HEK293 (cell line): ENCODE results near the gene LIN7A.

Source experiments
- CTCF ChIA-PET: fragments of 350-600 bp; formaldehyde crosslinking; extraction: SDS; loops from one replicate; lab custom pipeline; 2021; ENCODE audit warnings: antibody characterized with exemption; lab: Yijun Ruan, JAX
- POLR2A ChIA-PET: fragments of 300-600 bp; formaldehyde crosslinking; extraction: SDS; loops from one replicate; lab custom pipeline; 2020; ENCODE audit warnings: antibody characterized with exemption, inconsistent platforms; lab: Yijun Ruan, JAX
- H3K27ac ChIP-seq: fragments of 200-500 bp; sonication (Bioruptor generic); 2 replicates; pipeline ENCODE4 v1.5.1; 2014; ENCODE audit warnings: low read depth, low read length, control low read depth, inconsistent platforms; ENCODE audit errors: extremely low read depth
- H3K36me3 ChIP-seq, 2 experiments: fragments of 200-500 bp in 1 of 2; sonication (Bioruptor generic) in 1 of 2; 1 replicate in 1 of 2; 2 replicates in 1 of 2; pipeline ENCODE4 v1.5.1; 2014 to 2017; ENCODE audit warnings: inconsistent platforms in 2 of 2, low read length in 2 of 2; ENCODE audit not compliant: control insufficient read depth in 2 of 2, insufficient read depth in 1 of 2
- H3K4me1 ChIP-seq: fragments of 200-500 bp; sonication (Bioruptor generic); 2 replicates; pipeline ENCODE4 v1.5.1; 2014; ENCODE audit warnings: mild to moderate bottlenecking, low read length, inconsistent platforms; ENCODE audit not compliant: control insufficient read depth, insufficient read depth
- H3K4me3 ChIP-seq: 2 replicates; pipeline ENCODE4 v1.5.1; 2011; ENCODE audit warnings: low read depth, mild to moderate bottlenecking, control low read depth, low read length, moderate library complexity
- H3K9me3 ChIP-seq: fragments of 200-500 bp; sonication (Bioruptor generic); 2 replicates; pipeline ENCODE4 v1.5.1; 2014; ENCODE audit warnings: low read depth, low read length, inconsistent platforms; ENCODE audit not compliant: control insufficient read depth, insufficient read depth
- FEZF1 ChIP-seq: fragments of 450-650 bp; formaldehyde crosslinking; IDR thresholded peaks from 2 replicates; pipeline ENCODE4 v1.5.1; 2016; ENCODE audit warnings: missing biosample characterization, missing genetic modification characterization
- GLI2 ChIP-seq: fragments of 450-650 bp; formaldehyde crosslinking; IDR thresholded peaks from 2 replicates; pipeline ENCODE4; 2017; ENCODE audit warnings: missing biosample characterization, missing genetic modification characterization, low read depth, borderline replicate concordance
- HOXA7 ChIP-seq: sonication (generic); formaldehyde crosslinking; IDR thresholded peaks from 2 replicates; pipeline ENCODE4 v1.8.1; 2022; ENCODE audit warnings: missing genetic modification reagents, borderline replicate concordance
- RBAK ChIP-seq: fragments of 450-650 bp; formaldehyde crosslinking; IDR thresholded peaks from 2 replicates; pipeline ENCODE4 v1.5.1; 2016; ENCODE audit warnings: missing biosample characterization, missing genetic modification characterization
- SETDB1 ChIP-seq: IDR thresholded peaks from one replicate; pipeline ENCODE4 v1.6.1; 2017; ENCODE audit warnings: mild to moderate bottlenecking, low read length, moderate library complexity, mixed read lengths; ENCODE audit not compliant: insufficient read length
- TCF7L2 ChIP-seq: IDR thresholded peaks from 2 replicates; pipeline ENCODE4 v1.6.1; 2011; ENCODE audit warnings: low read depth, mild to moderate bottlenecking, inconsistent platforms, low read length, moderate library complexity, borderline replicate concordance
- ZEB2 ChIP-seq: fragments of 450-650 bp; formaldehyde crosslinking; IDR thresholded peaks from 2 replicates; pipeline ENCODE4 v1.5.1; 2016; ENCODE audit warnings: missing biosample characterization, missing genetic modification characterization
- ZNF221 ChIP-seq: fragments of 450-650 bp; formaldehyde crosslinking; IDR thresholded peaks from 2 replicates; pipeline ENCODE4 v1.5.1; 2017; ENCODE audit warnings: missing biosample characterization, missing genetic modification characterization, borderline replicate concordance
- ZNF266 ChIP-seq: fragments of 450-650 bp; formaldehyde crosslinking; IDR thresholded peaks from 2 replicates; pipeline ENCODE4 v1.5.1; 2016; ENCODE audit warnings: missing biosample characterization, missing genetic modification characterization, low read depth
- ZNF341 ChIP-seq: fragments of 450-650 bp; formaldehyde crosslinking; IDR thresholded peaks from 2 replicates; pipeline ENCODE4; 2016; ENCODE audit warnings: low read depth, missing biosample characterization, missing genetic modification characterization
- ZNF366 ChIP-seq: fragments of 450-650 bp; formaldehyde crosslinking; conservative IDR thresholded peaks from 2 replicates; pipeline ENCODE4 v1.5.1; 2016; ENCODE audit warnings: missing biosample characterization, missing genetic modification characterization
- ZNF530 ChIP-seq: fragments of 450-650 bp; formaldehyde crosslinking; IDR thresholded peaks from 2 replicates; pipeline ENCODE4 v1.5.1; 2016; ENCODE audit warnings: low read depth, missing biosample characterization, missing genetic modification characterization
- ZNF558 ChIP-seq: fragments of 450-650 bp; formaldehyde crosslinking; IDR thresholded peaks from 2 replicates; pipeline ENCODE4 v1.5.1; 2016; ENCODE audit warnings: missing biosample characterization, missing genetic modification characterization
- ZNF571 ChIP-seq: fragments of 450-650 bp; formaldehyde crosslinking; IDR thresholded peaks from 2 replicates; pipeline ENCODE4 v1.5.0; 2017; ENCODE audit warnings: missing biosample characterization, missing genetic modification characterization
- ZNF747 ChIP-seq: fragments of 450-650 bp; formaldehyde crosslinking; IDR thresholded peaks from 2 replicates; pipeline ENCODE4 v1.5.1; 2016; ENCODE audit warnings: missing biosample characterization, missing genetic modification characterization
- ZSCAN30 ChIP-seq: fragments of 450-650 bp; IDR thresholded peaks from 2 replicates; pipeline ENCODE4 v1.5.1; 2018; ENCODE audit warnings: missing biosample characterization, mild to moderate bottlenecking, missing genetic modification characterization, moderate library complexity
- TF ChIP-seq, protein P1 (sequence below): fragments of 450-650 bp; IDR thresholded peaks from 2 replicates; pipeline ENCODE4 v1.5.1; 2018; ENCODE audit warnings: missing biosample characterization, mild to moderate bottlenecking, missing genetic modification characterization
- TF ChIP-seq, protein P2 (sequence below): fragments of 450-650 bp; formaldehyde crosslinking; IDR thresholded peaks from 2 replicates; pipeline ENCODE4 v1.5.1; 2016; ENCODE audit warnings: missing biosample characterization, missing genetic modification characterization
- TF ChIP-seq, protein P3 (sequence below): fragments of 450-650 bp; formaldehyde crosslinking; IDR thresholded peaks from 2 replicates; pipeline ENCODE4 v1.5.1; 2016; ENCODE audit warnings: missing biosample characterization, missing genetic modification characterization
- TF ChIP-seq, protein P4 (sequence below): fragments of 450-650 bp; formaldehyde crosslinking; IDR thresholded peaks from 2 replicates; pipeline ENCODE4 v1.5.1; 2016; ENCODE audit warnings: missing biosample characterization, missing genetic modification characterization

LIN7A gene

DNA sequence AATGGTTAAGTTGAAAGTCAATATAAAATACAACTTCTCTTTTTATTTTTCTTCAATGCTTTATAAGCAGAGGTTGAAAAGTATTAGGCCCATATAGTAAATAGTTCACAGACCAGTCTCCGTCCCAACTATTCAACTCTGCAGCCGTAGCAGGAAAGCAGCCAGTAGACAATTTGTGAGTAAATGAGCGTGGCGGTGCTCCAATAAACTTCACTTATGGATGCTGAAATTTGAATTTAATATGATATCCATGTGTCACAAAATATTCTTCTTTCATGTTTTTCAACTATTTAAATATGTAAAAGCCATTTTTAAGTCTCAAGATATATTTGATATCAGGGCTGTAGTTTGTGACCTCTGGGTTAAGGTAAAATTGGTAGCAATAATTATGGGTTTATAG lies 17.7 kb downstream of the LIN7A start (continued):
- TF ChIP-seq, protein P1, sequence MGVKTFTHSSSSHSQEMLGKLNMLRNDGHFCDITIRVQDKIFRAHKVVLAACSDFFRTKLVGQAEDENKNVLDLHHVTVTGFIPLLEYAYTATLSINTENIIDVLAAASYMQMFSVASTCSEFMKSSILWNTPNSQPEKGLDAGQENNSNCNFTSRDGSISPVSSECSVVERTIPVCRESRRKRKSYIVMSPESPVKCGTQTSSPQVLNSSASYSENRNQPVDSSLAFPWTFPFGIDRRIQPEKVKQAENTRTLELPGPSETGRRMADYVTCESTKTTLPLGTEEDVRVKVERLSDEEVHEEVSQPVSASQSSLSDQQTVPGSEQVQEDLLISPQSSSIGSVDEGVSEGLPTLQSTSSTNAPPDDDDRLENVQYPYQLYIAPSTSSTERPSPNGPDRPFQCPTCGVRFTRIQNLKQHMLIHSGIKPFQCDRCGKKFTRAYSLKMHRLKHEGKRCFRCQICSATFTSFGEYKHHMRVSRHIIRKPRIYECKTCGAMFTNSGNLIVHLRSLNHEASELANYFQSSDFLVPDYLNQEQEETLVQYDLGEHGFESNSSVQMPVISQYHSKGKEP (tag by site-specific recombination) = no peak
- no peak for TF ChIP-seq RBAK (tag by site-specific recombination)
- TF ChIP-seq, protein P2, sequence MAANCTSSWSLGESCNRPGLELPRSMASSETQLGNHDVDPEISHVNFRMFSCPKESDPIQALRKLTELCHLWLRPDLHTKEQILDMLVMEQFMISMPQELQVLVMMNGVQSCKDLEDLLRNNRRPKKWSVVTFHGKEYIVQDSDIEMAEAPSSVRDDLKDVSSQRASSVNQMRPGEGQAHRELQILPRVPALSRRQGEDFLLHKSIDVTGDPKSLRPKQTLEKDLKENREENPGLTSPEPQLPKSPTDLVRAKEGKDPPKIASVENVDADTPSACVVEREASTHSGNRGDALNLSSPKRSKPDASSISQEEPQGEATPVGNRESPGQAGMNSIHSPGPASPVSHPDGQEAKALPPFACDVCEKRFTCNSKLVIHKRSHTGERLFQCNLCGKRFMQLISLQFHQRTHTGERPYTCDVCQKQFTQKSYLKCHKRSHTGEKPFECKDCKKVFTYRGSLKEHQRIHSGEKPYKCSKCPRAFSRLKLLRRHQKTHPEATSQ (tag by site-specific recombination) = no peak
- no peak for TF ChIP-seq SETDB1
- TF ChIP-seq HOXA7 (CRISPR knock-in tag) = no peak
- no peak for TF ChIP-seq GLI2 (tag by site-specific recombination)

DNA sequence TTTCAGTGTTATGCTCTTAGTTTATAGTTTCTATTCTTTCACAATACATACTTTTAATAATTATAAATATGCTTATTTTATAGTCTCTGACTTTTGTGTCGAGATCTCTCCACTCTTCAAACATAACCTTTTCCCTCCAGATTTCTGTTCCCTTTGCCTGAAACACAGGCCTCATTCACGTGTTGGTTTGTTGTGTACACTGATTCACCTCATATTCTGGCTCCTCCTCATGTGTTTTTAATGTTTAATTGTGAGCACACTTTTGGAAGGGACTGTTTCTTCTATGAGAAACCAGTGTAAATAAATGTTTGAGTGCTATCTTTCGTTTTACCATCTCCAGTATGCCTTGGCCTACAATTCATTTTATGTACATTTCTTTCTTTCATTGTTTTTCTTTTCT lies 20.1 kb downstream of the LIN7A start:
- Histone ChIP-seq H3K36me3 (no peaks in the 10 kb centered on the region), H3K27ac (no peak overlapping the region), H3K4me1 (no peaks in the 10 kb centered on the region), H3K4me3 (no peak overlapping the region), H3K9me3 (no peaks in the 10 kb centered on the region)
- ChIA-PET CTCF (no interaction called here), POLR2A (no interaction called here)
- TF ChIP-seq ZNF571 (tag by site-specific recombination) = no peak
- TF ChIP-seq FEZF1 (tag by site-specific recombination) = no peak

DNA sequence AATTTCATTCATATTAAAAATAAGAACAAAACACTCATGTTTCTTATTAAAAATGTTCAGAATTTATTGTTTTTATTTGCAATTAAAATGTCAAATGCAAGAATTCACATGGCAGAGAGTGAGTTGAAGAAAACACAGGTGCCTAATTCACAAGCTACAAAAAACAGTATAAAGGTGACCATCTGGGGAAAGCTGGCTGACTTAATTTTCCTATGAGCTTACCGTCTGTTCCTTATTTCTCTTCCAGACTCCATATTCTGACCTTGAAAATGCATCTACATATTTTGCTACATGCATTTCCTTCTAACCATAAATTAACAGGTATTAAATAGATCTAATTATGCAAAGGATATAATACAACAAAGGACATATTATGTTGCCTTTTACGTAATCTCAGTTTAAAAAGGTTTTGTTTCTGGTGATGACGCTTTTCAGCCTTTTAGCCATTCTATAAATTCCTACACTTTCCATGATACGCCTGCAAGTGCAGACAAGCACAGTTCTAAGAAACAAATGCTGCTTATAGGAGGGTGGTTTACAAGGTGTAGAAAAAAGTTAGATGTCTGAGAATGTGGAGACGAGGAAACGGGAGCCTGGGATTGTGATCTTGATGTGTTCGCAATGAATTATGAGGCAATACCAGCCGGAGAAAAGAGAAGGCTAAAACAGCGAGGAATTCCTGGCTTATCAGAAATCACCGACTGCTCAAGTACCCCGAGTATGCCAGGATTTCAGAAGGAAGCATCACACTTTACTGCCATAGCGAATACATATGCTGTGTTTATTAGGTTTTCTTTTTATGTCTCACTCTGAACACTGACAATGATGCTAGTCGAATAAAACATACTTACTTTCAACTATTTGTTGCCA lies 24.6 kb downstream of the LIN7A start:
- H3K27ac ChIP-seq = no peak overlapping the region
- CTCF ChIA-PET = interaction anchor here (0.7 kb wide), 2 partner anchors 38 to 372 kb away, joined by 3 to 4 read pairs; no protein-coding TSS in a partner anchor
- TF ChIP-seq, protein P3, sequence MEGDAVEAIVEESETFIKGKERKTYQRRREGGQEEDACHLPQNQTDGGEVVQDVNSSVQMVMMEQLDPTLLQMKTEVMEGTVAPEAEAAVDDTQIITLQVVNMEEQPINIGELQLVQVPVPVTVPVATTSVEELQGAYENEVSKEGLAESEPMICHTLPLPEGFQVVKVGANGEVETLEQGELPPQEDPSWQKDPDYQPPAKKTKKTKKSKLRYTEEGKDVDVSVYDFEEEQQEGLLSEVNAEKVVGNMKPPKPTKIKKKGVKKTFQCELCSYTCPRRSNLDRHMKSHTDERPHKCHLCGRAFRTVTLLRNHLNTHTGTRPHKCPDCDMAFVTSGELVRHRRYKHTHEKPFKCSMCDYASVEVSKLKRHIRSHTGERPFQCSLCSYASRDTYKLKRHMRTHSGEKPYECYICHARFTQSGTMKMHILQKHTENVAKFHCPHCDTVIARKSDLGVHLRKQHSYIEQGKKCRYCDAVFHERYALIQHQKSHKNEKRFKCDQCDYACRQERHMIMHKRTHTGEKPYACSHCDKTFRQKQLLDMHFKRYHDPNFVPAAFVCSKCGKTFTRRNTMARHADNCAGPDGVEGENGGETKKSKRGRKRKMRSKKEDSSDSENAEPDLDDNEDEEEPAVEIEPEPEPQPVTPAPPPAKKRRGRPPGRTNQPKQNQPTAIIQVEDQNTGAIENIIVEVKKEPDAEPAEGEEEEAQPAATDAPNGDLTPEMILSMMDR (tag by site-specific recombination) = no peak
- no peak for TF ChIP-seq RBAK (tag by site-specific recombination)
- no peak overlapping the region for H3K4me3 ChIP-seq
- no peaks in the 10 kb centered on the region for H3K36me3 ChIP-seq
- no peaks in the 10 kb centered on the region for H3K9me3 ChIP-seq
- POLR2A ChIA-PET = no interaction called here
- no peaks in the 10 kb centered on the region for H3K4me1 ChIP-seq

DNA sequence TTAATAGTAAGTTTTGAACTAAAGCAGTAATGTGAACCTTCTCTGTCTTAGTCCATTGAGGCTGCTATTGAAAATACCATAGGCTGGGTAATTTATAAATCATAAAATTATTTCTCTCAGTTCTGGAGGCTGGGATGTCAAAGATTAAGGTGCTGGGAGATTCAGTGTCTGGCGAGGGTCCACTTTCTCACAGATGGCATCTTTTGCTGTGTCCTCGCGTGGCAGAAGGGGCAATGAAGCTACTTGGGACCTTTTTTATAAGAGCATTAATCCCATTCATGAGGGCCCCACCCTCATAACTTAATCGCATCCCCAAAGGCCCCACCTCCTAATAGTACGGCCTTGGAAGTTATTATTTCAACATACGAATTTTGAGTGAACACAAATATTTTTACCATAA lies 28.4 kb downstream of the LIN7A start:
- no peak overlapping the region for H3K4me3 ChIP-seq
- H3K4me1 ChIP-seq = no peaks in the 10 kb centered on the region
- ChIA-PET POLR2A (no interaction called here), CTCF (no interaction called here)
- H3K9me3 ChIP-seq = no peaks in the 10 kb centered on the region
- no peak overlapping the region for H3K27ac ChIP-seq
- no peaks in the 10 kb centered on the region for H3K36me3 ChIP-seq
- TF ChIP-seq ZSCAN30 (tag by site-specific recombination) (no peak), ZNF221 (no peak), ZNF266 (no peak), GLI2 (tag by site-specific recombination) (no peak), ZNF530 (tag by site-specific recombination) (no peak), ZNF747 (tag by site-specific recombination) (no peak), ZNF571 (tag by site-specific recombination) (no peak), ZNF366 (tag by site-specific recombination) (no peak), ZNF341 (tag by site-specific recombination) (no peak), ZNF558 (tag by site-specific recombination) (no peak), TCF7L2 (no peak), ZEB2 (tag by site-specific recombination) (no peak)
- TF ChIP-seq, protein P4, sequence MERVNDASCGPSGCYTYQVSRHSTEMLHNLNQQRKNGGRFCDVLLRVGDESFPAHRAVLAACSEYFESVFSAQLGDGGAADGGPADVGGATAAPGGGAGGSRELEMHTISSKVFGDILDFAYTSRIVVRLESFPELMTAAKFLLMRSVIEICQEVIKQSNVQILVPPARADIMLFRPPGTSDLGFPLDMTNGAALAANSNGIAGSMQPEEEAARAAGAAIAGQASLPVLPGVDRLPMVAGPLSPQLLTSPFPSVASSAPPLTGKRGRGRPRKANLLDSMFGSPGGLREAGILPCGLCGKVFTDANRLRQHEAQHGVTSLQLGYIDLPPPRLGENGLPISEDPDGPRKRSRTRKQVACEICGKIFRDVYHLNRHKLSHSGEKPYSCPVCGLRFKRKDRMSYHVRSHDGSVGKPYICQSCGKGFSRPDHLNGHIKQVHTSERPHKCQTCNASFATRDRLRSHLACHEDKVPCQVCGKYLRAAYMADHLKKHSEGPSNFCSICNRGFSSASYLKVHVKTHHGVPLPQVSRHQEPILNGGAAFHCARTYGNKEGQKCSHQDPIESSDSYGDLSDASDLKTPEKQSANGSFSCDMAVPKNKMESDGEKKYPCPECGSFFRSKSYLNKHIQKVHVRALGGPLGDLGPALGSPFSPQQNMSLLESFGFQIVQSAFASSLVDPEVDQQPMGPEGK (tag by site-specific recombination) = no peak
